HepG2 (cell line): ENCODE results near the gene TLR9. TPM values are rescaled to one million over a fixed set of nuclear protein-coding genes. Genes with fewer than 3 reads are reported as not detected.

Source experiments
- ATAC-seq: fragments of 200-7000 bp; cut with Tn5 transposase; 3 replicates; pipeline ENCODE4 v1.9.1; 2020; ENCODE audit warnings: mild to moderate bottlenecking, moderate library complexity
- BruUV-seq: library from RNA; stranded (reverse); fragments of 400-500 nt; replicated peaks from 2 replicates; lab custom pipeline; 2021; lab: Mats Ljungman, UMichigan
- CTCF ChIA-PET: fragments of 300-600 bp; formaldehyde crosslinking; extraction: SDS; loops from one replicate; lab custom pipeline; 2021; ENCODE audit warnings: low total read pairs, inconsistent platforms, low intra/inter-chr PET ratio; lab: Yijun Ruan, JAX
- POLR2A ChIA-PET: fragments of 350-600 bp; sonication (Branson Sonifier 250); formaldehyde crosslinking; loops from one replicate; lab custom pipeline; 2020; ENCODE audit warnings: antibody characterized with exemption, inconsistent platforms; lab: Yijun Ruan, JAX
- DNase-seq: peaks from one replicate; pipeline ENCODE4 v3.0.0-alpha.2; 2015; ENCODE audit warnings: low spot score
- FAIRE-seq: peaks from 3 replicates; lab custom pipeline; 2011; peaks lifted over from hg19 to GRCh38; lab: Jason Lieb, UNC
- H2AFZ ChIP-seq: one replicate; pipeline ENCODE4 v1.6.1; 2011; ENCODE audit warnings: low read length, inconsistent platforms
- H3K27ac ChIP-seq: fragments of 300-600 bp; 3 replicates; pipeline ENCODE4 v1.8.0; 2011; ENCODE audit warnings: mixed run types, mild to moderate bottlenecking, mixed read lengths, low read length, inconsistent platforms; ENCODE audit not compliant: insufficient read depth; ENCODE audit errors: extremely low read length
- H3K27me3 ChIP-seq, 2 experiments: fragments of 200-600 bp in 1 of 2; 2 replicates in 1 of 2; 3 replicates in 1 of 2; pipeline versions ENCODE4 v1.6.0 to v1.8.0; 2011; ENCODE audit warnings: low read length in 2 of 2, mild to moderate bottlenecking in 2 of 2, moderate library complexity in 2 of 2, inconsistent platforms in 1 of 2; ENCODE audit not compliant: insufficient read depth in 2 of 2, control insufficient read depth in 1 of 2
- H3K36me3 ChIP-seq, 2 experiments: fragments of 200-600 bp in 1 of 2; replicated peaks in 1 of 2; 2 replicates in 1 of 2; 3 replicates in 1 of 2; pipeline versions ENCODE4 v1.5.1 to v1.8.0; 2011; ENCODE audit warnings: low read length in 2 of 2, inconsistent platforms in 1 of 2; ENCODE audit not compliant: insufficient read depth in 2 of 2, control insufficient read depth in 1 of 2
- H3K4me1 ChIP-seq: 2 replicates; pipeline ENCODE4 v1.5.1; 2012; ENCODE audit warnings: low read length, inconsistent platforms; ENCODE audit not compliant: insufficient read depth
- H3K4me2 ChIP-seq: 2 replicates; pipeline ENCODE4 v1.6.0; 2011; ENCODE audit warnings: low read depth, low read length, inconsistent platforms
- H3K4me3 ChIP-seq, 3 experiments: fragments of 200-600 bp in 1 of 3; sonication (generic), shearing (Covaris generic) in 1 of 3; replicated peaks in 1 of 3; 2 replicates each; pipeline ENCODE4 v1.5.1; 2011 to 2016; ENCODE audit warnings: low read length in 3 of 3, inconsistent platforms in 2 of 3, low read depth in 2 of 3, mild to moderate bottlenecking in 2 of 3, control low read depth in 1 of 3, mixed read lengths in 1 of 3; ENCODE audit not compliant: insufficient read depth in 1 of 3
- H3K79me2 ChIP-seq: one replicate; pipeline ENCODE4 v1.6.1; 2011; ENCODE audit warnings: low read length, inconsistent platforms; ENCODE audit not compliant: insufficient read depth
- H3K9ac ChIP-seq: 2 replicates; pipeline ENCODE4 v1.6.0; 2011; ENCODE audit warnings: mild to moderate bottlenecking, low read depth, low read length, inconsistent platforms; ENCODE audit not compliant: insufficient read depth
- H3K9me3 ChIP-seq: 2 replicates; pipeline ENCODE4 v1.5.1; 2012; ENCODE audit warnings: mild to moderate bottlenecking, low read length
- H4K20me1 ChIP-seq: 2 replicates; pipeline ENCODE4 v1.6.0; 2011; ENCODE audit warnings: inconsistent platforms, mild to moderate bottlenecking, low read length, moderate library complexity; ENCODE audit not compliant: insufficient read depth
- ELF3 ChIP-seq: IDR thresholded peaks from 2 replicates; pipeline ENCODE4 v1.6.1; 2016; ENCODE audit warnings: missing genetic modification reagents, missing compliant biosample characterization
- MYPOP ChIP-seq: sonication (generic); formaldehyde crosslinking; IDR thresholded peaks from 2 replicates; pipeline ENCODE4 v1.8.1; 2023; ENCODE audit warnings: mild to moderate bottlenecking, moderate library complexity, missing genetic modification reagents
- ZNF503 ChIP-seq: sonication (generic); formaldehyde crosslinking; IDR thresholded peaks from 2 replicates; pipeline ENCODE4 v1.4.0; 2020; ENCODE audit warnings: missing genetic modification reagents
- ZNF510 ChIP-seq: sonication (generic); formaldehyde crosslinking; IDR thresholded peaks from 2 replicates; pipeline ENCODE4 v1.4.0; 2020; ENCODE audit warnings: low read depth, mild to moderate bottlenecking, missing genetic modification reagents
- ZNF761 ChIP-seq: sonication (generic); formaldehyde crosslinking; conservative IDR thresholded peaks from 2 replicates; pipeline ENCODE4 v1.4.0; 2020; ENCODE audit warnings: mild to moderate bottlenecking, missing genetic modification reagents
- ZNF781 ChIP-seq: sonication (generic); formaldehyde crosslinking; IDR thresholded peaks from 2 replicates; pipeline ENCODE4 v1.5.1; 2020; ENCODE audit warnings: borderline replicate concordance, mild to moderate bottlenecking, missing genetic modification reagents; ENCODE audit errors: not compliant biosample characterization
- ZNF883 ChIP-seq: sonication (generic); formaldehyde crosslinking; IDR thresholded peaks from 2 replicates; pipeline ENCODE4 v1.5.1; 2020; ENCODE audit warnings: mild to moderate bottlenecking, missing genetic modification reagents; ENCODE audit errors: not compliant biosample characterization
- WGBS: methylation state at CpG from one replicate; pipeline ENCODE4 v1.1.6; 2017; ENCODE audit warnings: low lambda C conversion rate; 5-methylcytosine and 5-hydroxymethylcytosine counted together
- in situ Hi-C: cut with HindIII; loops from 2 replicates; pipeline ENCODE4 v1.10.0; 2017; ENCODE audit warnings: low pct_unique_long_range_greater_than_20kb; ENCODE audit not compliant: extremely low pct_ligation_motif_present
- intact Hi-C: fragments of 100-400 bp; cut with micrococcal nuclease; formaldehyde crosslinking; loops from one replicate; pipeline ENCODE4 v1.10.0; 2022; ENCODE audit not compliant: unreplicated experiment
- polyA plus RNA-seq, 8 experiments: library from polyadenylated mRNA; depleted of rRNA in 3 of 8; stranded (reverse) in 7 of 8; unstranded in 1 of 8; fragments of >200 nt; fragmentation: Illumina TruSeq in 4 of 8; extraction: Trizol in 4 of 8; gene quantifications; 2 replicates each; pipeline versions ENCODE4 v1.2.1 to v1.2.3, GENCODE V29; 2011 to 2016; ENCODE audit warnings: low read depth in 4 of 8, missing spikeins in 1 of 8, mixed read lengths in 1 of 8; ENCODE audit not compliant: insufficient read depth in 1 of 8
- total RNA-seq, 5 experiments: library from RNA; depleted of rRNA; stranded (reverse); fragments of >200 nt; fragmentation: Illumina TruSeq; extraction: Trizol; gene quantifications; 2 replicates each; pipeline ENCODE4 v1.2.3, GENCODE V29; 2016; ENCODE audit warnings: low read depth in 1 of 5
- TF ChIP-seq, protein P1 (sequence below): sonication (generic); formaldehyde crosslinking; IDR thresholded peaks from 2 replicates; pipeline ENCODE4 v1.4.0; 2020; ENCODE audit warnings: mild to moderate bottlenecking, missing genetic modification reagents
- TF ChIP-seq, protein P2 (sequence below): sonication (generic); formaldehyde crosslinking; IDR thresholded peaks from 2 replicates; pipeline ENCODE4 v1.4.0; 2020; ENCODE audit warnings: missing genetic modification reagents, borderline replicate concordance

The TLR9 gene
- total and polyA plus RNA-seq, 2 of the 13 experiments (the other 11 are each of a cell fraction or from before 2014, with no cell fraction given) = not detected

DNA sequence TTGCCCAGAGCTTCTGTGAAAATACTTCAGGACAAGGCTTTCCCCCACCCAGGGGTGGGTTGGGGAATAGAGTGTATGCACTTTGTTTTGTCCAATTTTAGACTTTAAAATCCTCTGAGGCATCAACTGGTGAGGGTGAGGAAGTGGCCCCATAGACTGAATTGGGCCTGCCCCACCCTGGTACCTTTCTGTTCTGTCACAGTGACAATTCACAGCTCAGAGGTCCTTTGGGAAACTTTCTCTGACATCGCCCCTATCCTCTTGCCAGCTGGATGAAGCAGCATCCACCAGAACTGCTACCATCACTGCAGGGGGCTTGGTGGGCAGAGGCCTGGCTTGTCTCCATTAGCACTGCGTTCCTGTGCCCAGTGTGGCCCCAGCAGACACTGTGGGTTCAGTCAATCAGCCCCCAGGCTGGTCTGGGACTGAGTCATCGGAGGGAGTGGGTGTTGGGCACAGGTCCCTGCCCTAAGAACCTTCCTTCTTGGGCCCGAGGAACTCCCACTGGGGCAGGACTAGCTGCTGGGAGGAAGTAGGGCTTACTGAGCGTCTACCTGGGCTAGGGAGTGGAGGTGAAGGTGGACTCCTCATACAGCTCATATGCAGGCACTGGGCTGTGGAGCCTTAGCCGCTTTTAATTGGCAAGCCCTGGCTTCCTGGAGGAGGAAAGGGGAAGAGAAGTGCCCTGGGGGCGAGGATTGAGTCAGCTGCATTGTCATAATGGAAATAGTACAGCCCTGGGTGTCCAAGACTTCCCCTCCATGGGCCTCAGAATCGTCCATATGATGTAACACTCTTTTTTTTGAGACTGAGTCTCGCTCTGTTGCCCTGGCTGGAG lies 18.6 kb upstream of the TLR9 start (continued):
- TF ChIP-seq, protein P1, sequence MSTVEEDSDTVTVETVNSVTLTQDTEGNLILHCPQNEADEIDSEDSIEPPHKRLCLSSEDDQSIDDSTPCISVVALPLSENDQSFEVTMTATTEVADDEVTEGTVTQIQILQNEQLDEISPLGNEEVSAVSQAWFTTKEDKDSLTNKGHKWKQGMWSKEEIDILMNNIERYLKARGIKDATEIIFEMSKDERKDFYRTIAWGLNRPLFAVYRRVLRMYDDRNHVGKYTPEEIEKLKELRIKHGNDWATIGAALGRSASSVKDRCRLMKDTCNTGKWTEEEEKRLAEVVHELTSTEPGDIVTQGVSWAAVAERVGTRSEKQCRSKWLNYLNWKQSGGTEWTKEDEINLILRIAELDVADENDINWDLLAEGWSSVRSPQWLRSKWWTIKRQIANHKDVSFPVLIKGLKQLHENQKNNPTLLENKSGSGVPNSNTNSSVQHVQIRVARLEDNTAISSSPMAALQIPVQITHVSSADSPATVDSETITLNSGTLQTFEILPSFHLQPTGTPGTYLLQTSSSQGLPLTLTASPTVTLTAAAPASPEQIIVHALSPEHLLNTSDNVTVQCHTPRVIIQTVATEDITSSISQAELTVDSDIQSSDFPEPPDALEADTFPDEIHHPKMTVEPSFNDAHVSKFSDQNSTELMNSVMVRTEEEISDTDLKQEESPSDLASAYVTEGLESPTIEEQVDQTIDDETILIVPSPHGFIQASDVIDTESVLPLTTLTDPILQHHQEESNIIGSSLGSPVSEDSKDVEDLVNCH (CRISPR knock-in tag) = no peak
- no peak for TF ChIP-seq ZNF761 (CRISPR knock-in tag)
- no peak for TF ChIP-seq ELF3 (CRISPR knock-in tag)
- no peak for TF ChIP-seq ZNF883 (CRISPR knock-in tag)
- no peak for TF ChIP-seq ZNF510 (CRISPR knock-in tag)
- TF ChIP-seq, all 625 proteins: peak for 0

GRCh38 chr3:52242039-52242438 lies 16.6 kb upstream of the TLR9 start:
- no peak for DNase-seq
- ATAC-seq = no peak
- H3K9me3 ChIP-seq = no peaks in the 10 kb centered on the region
- WGBS = 96% methylated on average over 1 of the region's 1 CpG
- in situ Hi-C loops = no loop called here
- POLR2A ChIA-PET = no interaction called here
- CTCF ChIA-PET = no interaction called here
- intact Hi-C loops = no loop called here
- peaks cover 64% of the 10 kb centered on the region for H3K4me1 ChIP-seq
- no peak for FAIRE-seq
- no peak overlapping the region for H3K4me2 ChIP-seq
- no TSS peak for BruUV-seq
- no peaks in the 10 kb centered on the region; a peak in 1 of 5 replicates for H3K27me3 ChIP-seq
- H4K20me1 ChIP-seq = peaks cover 6% of the 10 kb centered on the region; the same call in 1 of the 2 replicates
- H3K9ac ChIP-seq = no peak overlapping the region
- H3K79me2 ChIP-seq = peaks cover 14% of the 10 kb centered on the region
- no peak overlapping the region for H3K4me3 ChIP-seq
- H3K27ac ChIP-seq = no peak overlapping the region
- no peaks in the 10 kb centered on the region for H3K36me3 ChIP-seq
- H2AFZ ChIP-seq = no peak overlapping the region
- TF ChIP-seq ZNF781 (CRISPR knock-in tag) (no peak), ZNF503 (CRISPR knock-in tag) (no peak), MYPOP (CRISPR knock-in tag) (no peak)
- TF ChIP-seq, protein P2, sequence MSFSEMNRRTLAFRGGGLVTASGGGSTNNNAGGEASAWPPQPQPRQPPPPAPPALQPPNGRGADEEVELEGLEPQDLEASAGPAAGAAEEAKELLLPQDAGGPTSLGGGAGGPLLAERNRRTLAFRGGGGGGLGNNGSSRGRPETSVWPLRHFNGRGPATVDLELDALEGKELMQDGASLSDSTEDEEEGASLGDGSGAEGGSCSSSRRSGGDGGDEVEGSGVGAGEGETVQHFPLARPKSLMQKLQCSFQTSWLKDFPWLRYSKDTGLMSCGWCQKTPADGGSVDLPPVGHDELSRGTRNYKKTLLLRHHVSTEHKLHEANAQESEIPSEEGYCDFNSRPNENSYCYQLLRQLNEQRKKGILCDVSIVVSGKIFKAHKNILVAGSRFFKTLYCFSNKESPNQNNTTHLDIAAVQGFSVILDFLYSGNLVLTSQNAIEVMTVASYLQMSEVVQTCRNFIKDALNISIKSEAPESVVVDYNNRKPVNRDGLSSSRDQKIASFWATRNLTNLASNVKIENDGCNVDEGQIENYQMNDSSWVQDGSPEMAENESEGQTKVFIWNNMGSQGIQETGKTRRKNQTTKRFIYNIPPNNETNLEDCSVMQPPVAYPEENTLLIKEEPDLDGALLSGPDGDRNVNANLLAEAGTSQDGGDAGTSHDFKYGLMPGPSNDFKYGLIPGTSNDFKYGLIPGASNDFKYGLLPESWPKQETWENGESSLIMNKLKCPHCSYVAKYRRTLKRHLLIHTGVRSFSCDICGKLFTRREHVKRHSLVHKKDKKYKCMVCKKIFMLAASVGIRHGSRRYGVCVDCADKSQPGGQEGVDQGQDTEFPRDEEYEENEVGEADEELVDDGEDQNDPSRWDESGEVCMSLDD = no peak
